GM04504 (cell line): ENCODE data around the gene TLN1.

ENCODE experiments used
- DNase-seq: peaks from one replicate; pipeline ENCODE4 v3.0.0-alpha.2; 2012; ENCODE audit warnings: low read depth

The TLN1 gene

DNA sequence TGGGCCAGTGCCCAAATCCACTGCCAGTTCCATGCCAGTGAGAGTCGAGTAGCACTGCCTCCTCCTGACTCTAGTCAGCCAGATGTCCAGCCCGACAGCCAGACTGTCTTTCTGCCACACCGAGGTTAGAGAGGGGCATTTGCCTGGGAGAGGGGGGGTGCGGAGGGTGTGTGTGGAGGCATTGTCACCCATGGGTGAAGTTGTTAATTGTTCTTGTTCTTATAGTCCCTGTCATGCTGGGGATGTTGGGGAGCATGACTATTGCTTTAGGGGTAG is 18.2 kb upstream of the TLN1 start:
- DNase-seq = no peak

DNA sequence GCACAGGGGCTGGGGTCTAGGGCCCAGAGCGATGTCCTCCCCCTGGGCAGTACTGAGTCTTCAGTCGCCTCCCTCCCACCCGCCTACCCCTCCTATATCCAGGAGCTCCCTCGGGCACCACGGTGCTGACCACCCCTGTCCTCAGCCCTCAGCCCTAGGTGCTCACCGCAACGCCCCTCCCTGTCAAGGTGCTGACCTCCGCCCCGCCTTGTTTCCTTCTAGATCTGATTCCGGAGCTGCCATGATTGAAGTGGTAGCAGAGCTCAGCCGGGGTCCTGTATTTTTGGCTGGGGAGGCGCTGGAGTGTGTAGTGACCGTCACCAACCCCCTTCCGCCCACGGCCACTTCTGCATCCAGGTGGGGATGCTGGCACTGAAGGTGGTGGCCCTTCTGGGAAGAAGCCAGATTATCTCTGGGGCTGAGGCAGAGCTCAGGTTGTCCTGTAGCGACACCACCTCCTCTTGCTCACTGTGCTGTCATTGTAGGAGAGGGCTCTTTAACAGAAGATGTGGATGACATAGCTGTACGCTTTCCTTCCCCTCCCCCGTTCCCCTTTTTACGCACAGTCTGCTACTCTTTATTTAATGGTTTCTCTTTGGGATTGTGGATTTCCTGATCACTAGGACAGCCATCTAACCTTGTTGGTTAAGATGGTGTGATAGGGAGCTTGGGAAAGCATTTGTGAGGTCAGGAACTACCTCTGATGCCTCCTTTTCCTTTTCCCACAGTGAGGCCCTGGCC is 17.7 kb upstream of the TLN1 start:
- no peak for DNase-seq

DNA sequence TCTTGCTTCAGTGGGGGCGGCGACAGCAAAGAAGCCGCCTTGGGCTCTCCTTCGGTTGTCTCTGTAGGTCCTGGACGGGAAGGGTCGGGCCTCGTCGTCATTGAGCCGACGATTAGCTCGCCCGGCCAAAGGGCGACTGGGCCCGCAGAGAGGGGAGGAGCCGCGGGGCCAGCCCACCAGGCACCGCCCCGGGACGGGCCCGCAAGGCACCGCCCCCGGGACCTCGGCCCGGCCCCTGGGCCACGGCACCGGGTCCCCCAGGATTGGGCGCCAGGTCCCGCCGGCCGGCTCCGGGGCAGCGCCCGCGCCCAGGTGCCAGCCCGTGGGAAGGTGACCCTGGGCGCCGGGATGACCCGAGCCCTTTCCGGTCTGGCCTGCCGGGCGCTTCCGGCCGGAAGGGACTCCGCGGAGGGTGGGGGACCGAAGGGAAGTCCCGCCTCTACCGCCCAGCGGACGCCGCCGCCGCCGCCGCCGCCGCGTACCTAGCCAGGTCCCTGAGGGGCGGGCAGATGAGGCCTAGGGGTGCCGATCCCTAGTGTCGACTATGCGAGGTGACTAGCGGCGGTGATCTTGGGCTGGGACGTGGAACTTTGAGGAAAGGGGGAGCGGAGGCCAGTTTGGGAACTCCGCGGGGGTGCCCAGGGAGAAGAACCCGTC is 17.0 kb upstream of the TLN1 start, which contains the start of the genes GBA2 and RGP1:
GBA2 (minus strand) TSS at position 371 of the 657 bp plus-strand sequence. CDS start 524 bp downstream, outside the sequence.
RGP1 (plus strand) TSS at position 430 of the 657 bp plus-strand sequence. CDS start 469 bp downstream, outside the sequence.
- no peak for DNase-seq

DNA sequence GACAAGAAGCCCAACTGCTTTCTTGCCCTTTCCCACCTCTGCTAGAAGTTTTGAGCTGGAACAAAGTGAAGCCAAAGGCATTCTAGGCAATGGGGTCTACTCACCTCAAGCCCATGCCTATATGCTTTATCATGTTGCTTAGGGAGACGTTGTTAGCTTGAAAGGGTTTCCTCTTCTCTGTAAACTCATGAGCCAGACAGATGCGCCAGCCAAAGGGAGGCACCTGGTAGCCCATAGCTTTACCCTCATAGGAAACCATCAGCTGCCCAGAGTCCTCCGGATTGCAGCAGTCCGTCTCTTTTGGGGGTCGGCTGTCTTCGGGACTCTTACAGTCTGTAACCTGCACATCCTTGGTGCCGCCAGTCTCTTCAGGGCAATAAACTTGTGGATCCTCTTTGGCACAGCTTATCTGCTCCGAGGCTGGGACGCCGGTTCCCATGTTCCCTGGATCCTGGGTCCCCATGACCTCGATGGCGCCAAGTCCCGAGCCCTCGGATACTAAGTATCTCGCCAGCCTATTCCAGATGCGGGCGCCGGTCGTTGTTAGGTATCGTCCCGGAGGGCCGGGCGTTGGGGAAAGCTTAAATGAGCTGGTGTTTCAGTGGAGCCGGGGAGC is 16.4 kb upstream of the TLN1 start:
- no peak for DNase-seq

DNA sequence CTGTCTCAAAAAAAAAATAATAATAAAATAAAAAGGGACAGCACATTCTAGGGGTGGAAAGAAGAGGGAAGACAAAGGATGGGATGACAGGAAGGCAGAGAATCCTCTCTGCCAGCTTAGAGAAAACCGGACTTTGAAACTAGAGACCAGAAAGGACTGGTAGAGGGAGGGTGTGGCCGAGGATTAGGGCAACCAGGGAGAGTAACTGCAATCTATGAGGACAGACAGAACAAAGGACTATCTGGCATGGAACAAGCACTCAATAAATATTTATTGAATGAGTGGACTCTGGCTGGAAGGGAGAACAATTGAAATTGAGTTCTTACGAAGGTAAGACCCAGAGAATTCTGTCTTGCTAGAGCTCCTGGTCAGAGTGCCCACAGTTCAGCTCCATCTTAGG is 14.6 kb upstream of the TLN1 start:
- DNase-seq = no peak

DNA sequence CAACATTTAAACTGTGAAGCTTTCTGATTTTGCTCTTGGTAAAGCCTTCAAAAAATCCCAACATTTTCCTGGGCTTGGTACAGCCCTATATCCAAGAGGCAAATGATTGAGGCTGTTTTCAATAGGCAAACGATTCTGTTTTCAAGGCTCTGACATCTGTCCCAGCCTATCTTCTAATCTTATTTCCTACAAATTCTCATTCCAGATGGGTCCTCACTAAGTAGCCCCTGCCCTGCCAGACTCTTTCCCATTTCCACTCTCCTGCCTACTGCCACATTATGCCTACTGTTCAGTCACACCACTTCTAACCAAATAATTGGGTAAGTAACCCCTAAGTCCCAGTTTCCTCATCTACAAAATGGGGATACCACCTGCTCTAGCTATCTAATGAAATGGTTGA is 13.6 kb upstream of the TLN1 start:
- DNase-seq = no peak

DNA sequence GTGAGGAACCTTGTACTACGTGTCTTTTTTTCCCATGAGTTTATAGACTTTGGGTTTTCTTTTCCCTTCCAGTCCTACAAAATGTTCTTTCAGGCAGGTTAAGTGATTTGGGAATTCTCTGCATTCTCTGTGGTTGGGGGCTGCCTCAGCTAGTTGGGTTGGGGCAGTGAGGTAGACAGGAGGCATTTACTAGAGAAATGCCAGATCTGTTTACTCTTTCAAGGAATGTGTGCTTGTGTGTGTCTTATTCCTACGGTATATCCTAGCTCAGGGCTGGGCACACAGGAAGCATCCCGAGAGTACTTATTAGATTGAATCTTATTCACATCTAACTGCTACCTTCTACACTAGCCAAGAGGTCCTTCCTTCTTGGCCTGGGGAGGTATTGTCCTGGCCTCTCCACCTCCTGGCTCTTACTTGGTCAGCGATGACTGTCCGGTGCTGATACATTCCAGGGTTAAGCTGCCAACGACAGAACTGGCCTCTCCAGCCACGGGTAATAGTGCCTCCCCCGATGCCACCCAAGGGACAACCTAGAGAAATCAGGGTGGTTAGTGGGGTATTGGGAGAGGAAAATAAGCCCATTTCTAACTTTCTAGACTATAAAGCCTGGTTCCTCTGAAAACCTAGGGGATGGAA is 12.0 kb upstream of the TLN1 start:
- no peak for DNase-seq

DNA sequence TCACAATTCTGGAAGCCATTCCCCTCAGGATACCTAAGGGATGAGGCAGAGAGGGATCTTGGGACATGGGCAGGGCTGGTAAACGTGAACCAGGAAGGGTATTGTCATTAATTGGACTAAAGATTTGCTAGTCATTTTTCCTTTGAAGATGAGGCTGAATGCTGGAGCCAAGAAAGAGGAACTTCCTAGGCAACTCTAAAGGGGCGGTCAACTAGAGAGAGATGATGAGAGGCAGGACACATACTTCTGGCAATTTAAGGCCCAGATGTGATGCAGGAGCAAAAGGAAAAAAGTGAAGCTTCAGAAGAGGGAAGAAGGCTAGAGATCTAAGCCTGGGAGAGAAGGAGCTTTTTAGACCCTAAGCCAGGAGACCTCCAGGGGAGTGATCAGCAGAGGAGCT is 11.5 kb upstream of the TLN1 start:
- no peak for DNase-seq

DNA sequence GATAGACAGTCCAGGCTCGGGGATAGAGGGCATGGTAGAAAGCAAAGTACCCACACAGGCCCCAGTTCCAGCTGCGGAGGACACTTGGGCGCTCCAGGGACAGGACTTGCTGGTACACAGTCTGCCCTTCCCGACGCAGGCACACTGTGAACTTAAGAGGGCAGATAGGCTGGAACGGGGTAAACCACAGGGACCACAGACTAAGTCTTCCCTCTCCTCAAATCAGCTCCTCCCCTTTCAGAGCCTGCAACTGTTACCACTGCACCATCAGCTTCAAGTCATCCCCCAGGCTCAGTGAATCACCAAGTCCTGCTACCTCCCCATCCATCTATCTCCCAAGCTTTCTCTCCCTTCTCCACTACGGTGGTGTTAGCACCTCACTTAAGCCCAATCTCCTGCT is 9.7 kb upstream of the TLN1 start:
- no peak for DNase-seq

DNA sequence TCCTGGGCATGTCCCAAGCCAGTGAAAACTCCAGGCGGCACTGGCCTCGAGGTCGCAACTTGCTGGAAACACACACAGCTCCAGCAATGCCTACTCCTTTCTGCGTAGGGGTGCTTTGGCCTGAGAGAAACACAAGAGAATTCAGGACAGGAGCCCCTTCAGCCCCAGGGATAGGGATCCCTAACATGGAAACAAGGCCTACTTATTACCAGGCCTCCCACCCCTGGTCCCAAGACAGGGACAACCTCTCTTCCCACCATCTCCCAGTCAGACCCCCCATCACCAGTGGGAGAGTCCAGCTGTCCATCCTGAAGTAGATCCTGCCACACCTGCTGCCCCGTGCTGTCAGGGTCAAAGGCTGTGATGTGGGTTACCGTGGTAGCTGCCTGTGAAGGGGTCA is 8.2 kb upstream of the TLN1 start:
- no peak for DNase-seq

DNA sequence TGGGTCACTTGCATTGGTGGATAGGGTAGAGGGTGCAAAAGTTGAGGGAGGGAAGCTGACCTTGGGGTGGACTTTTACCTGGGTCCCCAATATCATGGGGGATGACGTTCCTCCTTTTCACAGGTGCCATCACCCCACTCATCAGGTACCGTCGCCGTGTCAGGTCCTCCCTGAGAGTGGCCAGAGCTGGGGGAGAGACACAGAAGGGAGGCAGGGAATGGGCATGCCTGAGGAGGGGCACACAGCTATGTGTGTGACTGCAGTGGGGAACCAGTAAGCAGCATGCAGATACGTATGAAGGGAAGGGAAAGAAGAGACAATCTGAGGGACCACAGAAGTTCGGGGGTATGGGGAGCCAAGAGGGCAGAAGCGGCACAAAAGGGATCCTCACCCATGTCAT is 6.9 kb upstream of the TLN1 start:
- DNase-seq = no peak

DNA sequence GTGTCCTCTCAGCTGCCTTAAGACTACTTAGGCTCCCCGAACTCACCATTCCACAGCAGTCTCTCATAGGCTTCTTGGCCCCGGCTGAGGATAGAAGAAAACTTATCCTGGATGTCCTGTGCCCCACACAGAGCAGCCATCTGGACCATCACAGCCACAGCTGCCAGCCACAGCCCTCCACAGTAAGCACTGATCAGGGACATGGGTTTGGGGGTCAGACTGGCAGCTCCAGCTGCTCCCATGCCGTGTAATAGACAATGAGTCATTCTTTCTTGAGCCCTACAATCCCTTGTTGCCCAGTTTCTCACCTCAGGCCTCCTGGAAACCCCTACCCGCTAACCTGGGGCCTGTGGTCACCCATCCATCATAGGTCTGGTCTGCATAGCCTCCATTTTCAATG is 6.2 kb upstream of the TLN1 start:
- no peak for DNase-seq

DNA sequence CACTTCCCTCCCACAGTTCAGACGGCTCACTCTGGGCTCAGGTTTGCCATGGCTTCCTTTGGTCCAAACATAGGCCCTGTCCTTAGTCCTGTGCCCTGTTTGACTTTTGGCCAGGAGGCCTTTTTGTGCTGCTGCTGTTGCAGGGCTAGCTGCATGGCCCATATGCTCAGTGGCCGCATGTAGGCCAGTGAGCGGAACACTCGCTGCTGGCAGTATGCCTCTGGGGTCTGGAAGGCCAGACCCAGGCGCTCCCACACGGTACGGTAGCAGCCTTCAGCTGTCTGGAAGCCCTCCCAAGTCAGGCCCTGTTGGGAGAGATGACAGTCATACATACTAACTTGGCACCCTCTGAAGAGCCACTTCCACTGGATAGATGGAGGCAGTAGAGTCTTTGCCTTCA is 5.1 kb upstream of the TLN1 start:
- DNase-seq = no peak

DNA sequence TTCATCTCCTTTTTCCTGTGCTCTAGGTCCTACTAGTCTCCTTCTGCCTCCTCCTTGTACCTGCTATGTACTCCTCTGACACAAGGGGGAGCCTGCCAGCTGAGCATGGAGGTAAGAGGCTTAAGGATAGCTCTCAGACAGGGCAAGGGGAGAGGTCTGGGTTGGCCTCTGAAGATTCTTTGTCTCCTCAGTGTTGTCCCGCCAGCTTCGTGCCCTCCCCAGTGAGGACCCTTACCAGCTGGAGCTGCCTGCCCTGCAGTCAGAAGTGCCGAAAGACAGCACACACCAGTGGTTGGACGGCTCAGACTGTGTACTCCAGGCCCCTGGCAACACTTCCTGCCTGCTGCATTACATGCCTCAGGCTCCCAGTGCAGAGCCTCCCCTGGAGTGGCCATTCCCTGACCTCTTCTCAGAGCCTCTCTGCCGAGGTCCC is 4.2 kb upstream of the TLN1 start:
- DNase-seq = no peak

DNA sequence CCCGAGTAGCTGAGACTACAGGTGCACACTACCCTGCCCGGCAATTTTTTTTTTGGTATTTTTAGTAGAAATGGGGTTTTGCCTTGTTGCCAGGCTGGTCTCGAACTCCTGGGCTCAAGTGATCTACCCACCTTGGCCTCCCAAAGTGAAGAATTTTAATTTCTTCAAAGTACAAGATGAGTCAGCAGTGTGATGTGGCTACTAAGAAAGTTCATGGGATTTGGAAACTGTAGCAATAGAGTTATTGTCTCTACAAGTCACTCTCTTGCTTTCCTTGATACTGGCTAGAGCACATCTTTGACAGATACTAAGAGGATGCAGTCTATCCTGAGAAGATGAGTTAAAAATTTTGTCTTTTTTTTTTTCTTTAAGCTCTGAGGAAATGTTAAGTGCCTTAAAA is 2.1 kb upstream of the TLN1 start:
- DNase-seq = no peak

DNA sequence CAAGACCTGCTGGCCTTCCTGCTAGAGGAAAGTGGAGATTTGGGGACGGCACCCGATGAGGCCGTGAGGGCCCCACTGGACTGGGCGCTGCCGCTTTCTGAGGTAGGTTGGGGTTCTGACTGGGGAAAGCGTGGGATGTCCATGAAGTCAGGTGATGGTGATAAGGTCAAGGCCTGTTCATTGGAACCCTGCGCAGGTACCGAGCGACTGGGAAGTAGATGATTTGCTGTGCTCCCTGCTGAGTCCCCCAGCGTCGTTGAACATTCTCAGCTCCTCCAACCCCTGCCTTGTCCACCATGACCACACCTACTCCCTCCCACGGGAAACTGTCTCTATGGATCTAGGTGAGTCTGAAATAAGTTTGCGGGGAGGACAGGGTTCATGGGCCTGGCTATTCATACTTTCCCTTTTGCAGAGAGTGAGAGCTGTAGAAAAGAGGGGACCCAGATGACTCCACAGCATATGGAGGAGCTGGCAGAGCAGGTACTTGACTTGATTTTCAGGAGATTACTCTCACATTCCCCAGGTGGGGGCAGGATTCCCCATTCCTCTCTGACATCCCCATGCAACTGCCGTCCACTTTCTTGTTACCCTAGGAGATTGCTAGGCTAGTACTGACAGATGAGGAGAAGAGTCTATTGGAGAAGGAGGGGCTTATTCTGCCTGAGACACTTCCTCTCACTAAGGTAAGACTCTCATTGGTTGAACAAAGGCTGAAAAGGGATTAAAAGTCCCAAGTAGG is 976 bp upstream of the TLN1 start:
- DNase-seq = no peak

DNA sequence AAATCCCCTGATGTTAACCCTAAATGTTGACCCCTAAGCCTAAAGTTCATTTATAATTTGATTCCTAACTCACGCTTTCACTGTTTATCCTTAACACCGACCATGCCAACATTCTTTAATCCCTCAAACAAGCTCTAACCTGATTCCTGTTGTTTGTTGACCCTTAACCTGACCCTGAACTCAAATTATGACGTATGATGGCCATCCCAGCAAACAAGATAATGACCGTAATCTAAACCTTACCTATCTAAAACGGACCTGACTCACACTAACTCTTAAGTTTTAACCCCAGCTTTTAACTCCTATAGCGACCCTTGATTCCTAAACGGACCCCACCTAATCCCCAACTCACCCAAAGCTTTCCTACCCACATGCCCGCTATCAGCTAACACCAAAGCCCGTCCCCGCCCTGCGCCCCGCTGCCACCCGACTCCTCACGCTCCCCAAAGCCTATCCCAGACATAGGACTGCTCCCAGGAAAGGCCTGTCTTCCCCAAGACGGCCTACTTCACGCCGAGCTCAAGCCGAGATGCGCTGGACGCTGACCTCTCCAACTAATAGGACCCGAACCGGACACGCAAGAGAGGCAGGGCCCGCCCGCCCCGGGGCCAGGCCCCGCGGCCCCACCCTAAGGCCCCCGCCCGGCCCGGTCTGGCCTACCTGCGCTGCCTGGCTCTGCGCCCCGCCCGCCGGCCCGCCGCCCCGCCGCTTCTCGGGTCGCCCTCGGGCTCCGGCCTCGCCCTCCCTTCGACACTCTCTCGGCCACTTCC is 395 bp downstream of the TLN1 start:
- no peak for DNase-seq

DNA sequence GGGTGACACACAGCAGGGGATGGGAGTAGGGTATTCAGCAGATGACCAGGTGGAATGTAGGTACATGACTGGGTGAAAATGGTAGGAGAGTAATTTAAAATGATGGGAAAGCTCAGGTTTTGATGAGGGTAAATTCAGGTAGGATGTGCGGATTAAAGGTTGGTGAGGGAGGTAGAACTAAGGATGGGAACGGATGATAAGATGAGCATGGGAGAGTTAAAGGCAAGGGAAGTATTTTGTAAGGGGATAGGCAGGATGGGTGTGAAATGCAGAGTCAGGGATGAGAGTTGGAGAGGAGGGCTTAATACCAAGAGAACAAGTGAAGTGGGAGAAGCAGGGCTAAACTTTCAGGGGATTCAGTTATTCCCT is 1.5 kb downstream of the TLN1 start:
- DNase-seq = no peak

DNA sequence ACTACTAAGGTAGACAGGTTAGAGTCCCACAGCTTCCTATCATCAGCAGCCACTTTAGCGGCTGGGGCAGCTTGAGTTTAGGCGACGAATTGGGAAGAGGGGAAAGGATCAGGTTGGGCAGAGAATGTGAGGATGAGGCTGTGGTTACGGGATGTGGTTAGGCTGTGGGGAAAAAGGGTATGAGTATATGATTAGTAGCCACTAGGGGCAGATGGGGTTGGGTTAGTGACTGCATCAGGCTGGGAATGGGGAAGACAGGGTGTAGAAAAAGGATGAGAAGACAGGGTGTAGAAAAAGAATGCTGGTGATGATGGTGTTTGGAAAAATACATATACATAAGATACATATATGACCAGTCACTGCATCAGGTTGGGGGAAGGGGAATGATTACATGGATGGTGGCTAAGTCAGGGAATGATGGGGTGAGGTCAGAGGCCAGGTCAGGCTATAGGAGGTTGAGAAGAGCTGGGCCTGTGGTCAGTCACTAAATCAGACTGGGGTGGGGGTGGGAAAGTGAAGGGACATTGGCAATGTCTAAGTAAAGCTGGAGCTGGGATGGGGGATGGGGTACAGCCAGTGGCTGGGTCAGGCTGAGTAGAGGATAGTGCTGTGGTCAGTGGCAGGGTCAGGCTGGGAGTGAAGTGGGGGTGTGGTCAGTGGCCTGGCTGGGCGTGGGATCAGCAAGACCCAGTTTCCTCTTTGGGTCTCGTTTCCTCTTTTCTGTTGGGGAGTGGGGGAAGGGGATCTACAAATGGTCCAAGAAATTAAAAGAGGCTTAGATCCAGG is 2.1 kb downstream of the TLN1 start:
- DNase-seq = peak; percentile 75

DNA sequence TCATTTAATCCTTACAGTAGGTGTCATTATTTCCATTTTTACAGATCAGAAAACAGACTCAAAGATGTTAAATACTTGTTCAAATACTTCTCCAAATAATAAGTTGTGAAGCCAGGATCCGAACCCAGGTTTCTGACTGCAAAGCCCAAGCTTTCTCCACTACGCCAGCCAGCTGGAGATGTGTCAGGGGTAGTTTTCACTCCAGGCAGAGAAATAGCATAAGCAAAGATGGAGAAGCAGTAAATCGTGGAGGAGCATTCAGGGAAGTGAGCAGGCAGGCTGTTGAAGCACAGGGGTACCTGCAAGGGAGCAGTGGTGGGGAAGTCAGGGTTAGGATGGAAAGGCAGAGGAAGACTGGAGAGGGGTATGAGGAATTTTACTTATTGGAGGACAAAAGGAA is 2.9 kb downstream of the TLN1 start:
- DNase-seq = no peak
